Aorta (tissue), 5 donors: Measurements from ENCODE around the gene RAB35. TPM values are rescaled to one million over a fixed set of nuclear protein-coding genes. Genes with fewer than 3 reads are reported as not detected.

ENCODE experiments used
- ATAC-seq: fragments of 200-7000 bp; cut with Tn5 transposase; one replicate; pipeline ENCODE4 v1.9.1; 2022; ENCODE audit warnings: moderate library complexity; ENCODE audit not compliant: low FRiP score
- DNase-seq, 2 donors: peaks; one replicate each; pipeline ENCODE4 v3.0.0-alpha.2; 2020
- H3K27ac ChIP-seq, 2 donors: one replicate each; pipeline ENCODE4 v1.5.1; 2013; ENCODE audit warnings: low read length in 2 of 2, mild to moderate bottlenecking in 2 of 2, moderate library complexity in 2 of 2, control low read depth in 1 of 2, inconsistent platforms in 1 of 2, low read depth in 1 of 2
- H3K27me3 ChIP-seq, 2 donors: one replicate each; pipeline ENCODE4 v1.6.1; 2013; ENCODE audit warnings: control low read depth in 1 of 2, low read length in 1 of 2, mild to moderate bottlenecking in 1 of 2, moderate library complexity in 1 of 2; ENCODE audit not compliant: insufficient read depth in 2 of 2, control insufficient read depth in 1 of 2
- H3K36me3 ChIP-seq, 2 donors: one replicate each; pipeline ENCODE4 v1.6.1; 2013; ENCODE audit warnings: control low read depth in 1 of 2, low read length in 1 of 2, mild to moderate bottlenecking in 1 of 2; ENCODE audit not compliant: insufficient read depth in 2 of 2, control insufficient read depth in 1 of 2
- H3K4me1 ChIP-seq, 2 donors: one replicate each; pipeline ENCODE4 v1.6.1; 2013; ENCODE audit warnings: low read length in 2 of 2, control low read depth in 1 of 2, mild to moderate bottlenecking in 1 of 2, moderate library complexity in 1 of 2; ENCODE audit not compliant: insufficient read depth in 2 of 2, control insufficient read depth in 1 of 2
- H3K4me3 ChIP-seq, 2 donors: one replicate each; pipeline ENCODE4 v1.5.1; 2013; ENCODE audit warnings: low read length in 2 of 2, control low read depth in 1 of 2, mild to moderate bottlenecking in 1 of 2
- H3K9me3 ChIP-seq: one replicate; pipeline ENCODE4 v1.6.1; 2013; ENCODE audit warnings: mild to moderate bottlenecking, low read length; ENCODE audit not compliant: control insufficient read depth
- WGBS, 2 donors: extraction: QIAGEN DNeasy Blood & Tissue Kit; methylation state at CpG; one replicate each; pipeline ENCODE4 v1.1.7; 2013; 5-methylcytosine and 5-hydroxymethylcytosine counted together
- intact Hi-C, 2 donors: fragments of 100-400 bp; cut with DNase I; formaldehyde crosslinking; loops; one replicate each; pipeline versions ENCODE4 v1.14.2 to v1.15.0; 2022
- polyA plus RNA-seq, 2 donors: library from polyadenylated mRNA; stranded (reverse); fragments of 200-250 nt; gene quantifications; one replicate each; pipeline ENCODE4 v1.2.3, GENCODE V29; 2013
- total RNA-seq, 2 donors: library from RNA; stranded (reverse); fragmentation: NEBNext Ultra II Directional; extraction: Animal tissue kit (Norgen Biotek cat#: 25700); gene quantifications; one replicate each; pipeline ENCODE4 v1.2.1, GENCODE V29; 2021
- donor health status: healthy with polysubstance abuse.
- donor health status: Bipolar disorder and iron deficiency.
- donor health status: DM: no; HTN: no; CAD: no.
- donor health status: DM: no; HTN: no; CAD: no.
- donor health status: DM: yes; HTN: yes; CAD: no.

Gene RAB35
- total and polyA plus RNA-seq, 4 donors: 15.7 to 52.6 (median 35.5) TPM

DNA sequence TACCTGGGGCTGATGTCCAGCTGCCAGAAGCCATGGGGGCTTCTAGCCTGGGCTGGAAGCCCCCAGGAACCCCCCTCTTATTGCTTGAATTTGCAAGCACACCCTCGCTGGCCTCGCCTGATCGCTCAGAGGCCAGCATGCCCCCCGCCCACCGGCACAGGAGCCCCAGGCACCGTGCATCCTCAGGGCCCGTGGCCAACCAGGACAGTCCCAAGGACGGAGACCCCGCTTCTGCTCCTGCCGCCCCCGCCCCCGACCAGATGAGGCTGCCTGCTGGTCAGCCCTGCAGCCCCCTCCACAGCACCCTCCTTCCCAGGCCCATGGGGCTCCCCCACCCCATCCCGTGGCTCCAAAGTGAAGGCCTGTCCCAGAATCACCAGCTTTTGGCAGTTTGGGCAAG, 21.2 kb downstream of the RAB35 start:
- Histone ChIP-seq H3K4me1 (no peaks in the 10 kb centered on the region), H3K36me3 (peaks cover 0 to 2% of the 10 kb centered on the region in 2 donors), H3K9me3 (no peaks in the 10 kb centered on the region), H3K27me3 (no peaks in the 10 kb centered on the region), H3K27ac (no peak overlapping the region), H3K4me3 (no peak overlapping the region)
- DNase-seq (no peak), ATAC-seq (no peak)
- intact Hi-C loops: no loop called here
- WGBS, 2 donors: 87 to 88% methylated on average over 12 to 13 of the region's 13 CpGs

DNA sequence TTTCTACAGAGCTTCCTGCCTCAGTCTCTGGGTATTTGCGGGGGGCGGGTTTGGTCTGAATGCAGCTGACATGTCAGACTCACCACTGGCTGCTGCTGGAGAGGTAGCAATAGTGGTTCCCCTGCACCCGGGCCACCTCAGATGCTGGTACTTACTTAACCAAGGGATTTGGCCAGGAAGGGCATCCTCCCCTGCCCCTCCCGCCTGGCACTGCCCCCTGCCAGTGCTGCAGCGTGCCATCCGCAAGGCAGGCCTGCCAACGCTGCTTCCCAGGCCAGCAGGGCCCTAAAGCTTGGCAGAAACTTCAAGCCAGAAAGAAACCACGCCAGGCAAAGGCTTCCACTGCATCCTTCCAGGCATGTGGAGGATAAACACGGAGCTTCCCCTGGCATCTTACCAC, 22.1 kb downstream of the RAB35 start:
- 29 to 43% methylated on average over 9 of the region's 9 CpGs for WGBS, 2 donors
- intact Hi-C loops: no loop called here
- Histone ChIP-seq H3K27ac (no peak overlapping the region), H3K27me3 (no peaks in the 10 kb centered on the region), H3K9me3 (no peaks in the 10 kb centered on the region), H3K4me3 (no peak overlapping the region), H3K4me1 (no peaks in the 10 kb centered on the region), H3K36me3 (peaks cover 0 to 2% of the 10 kb centered on the region in 2 donors)
- ATAC-seq (no peak), DNase-seq (peak in 1 of 2 donors; percentile 46)

DNA sequence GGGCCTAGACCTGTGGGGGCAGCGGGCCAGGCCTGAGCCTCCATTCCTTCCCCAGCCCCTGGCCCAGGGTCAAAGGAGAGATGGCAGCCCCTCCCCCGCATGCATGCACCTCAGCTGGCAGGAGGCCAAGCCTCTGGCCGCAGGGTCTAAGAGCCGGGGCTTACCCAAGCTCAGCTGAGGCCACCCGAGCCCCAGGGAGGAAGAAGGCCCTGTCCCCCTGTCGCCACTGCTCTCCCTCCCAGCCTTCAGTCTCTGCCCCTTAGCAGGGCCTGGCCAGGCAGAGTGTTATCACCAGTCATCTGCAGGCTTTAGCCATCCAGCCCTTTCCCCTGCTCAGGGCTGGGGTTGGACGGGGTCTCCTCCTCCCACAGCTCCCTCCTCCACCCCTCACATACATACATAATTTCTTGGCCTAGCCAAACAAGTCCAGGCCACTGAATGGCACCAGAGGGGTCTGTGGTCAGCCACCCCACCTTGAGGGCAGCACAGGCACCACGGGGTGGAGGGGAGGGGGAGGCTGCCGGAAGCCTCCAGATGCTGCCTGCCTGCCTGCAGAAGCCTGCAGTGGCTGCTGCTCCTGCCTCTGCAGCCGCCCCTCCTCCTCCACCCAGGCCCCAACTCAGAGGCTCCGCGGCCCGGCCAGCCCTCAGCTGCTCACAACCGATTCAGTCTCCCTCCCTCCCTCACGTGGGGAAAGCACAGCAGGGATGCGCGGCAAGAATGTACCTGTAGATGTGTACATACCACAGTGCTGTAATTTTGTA, 22.8 kb downstream of the RAB35 start:
- WGBS, 2 donors: 61 to 65% methylated on average over 16 to 17 of the region's 17 CpGs
- ATAC-seq: peak; percentile 3
- Histone ChIP-seq H3K27ac (no peak overlapping the region), H3K27me3 (no peaks in the 10 kb centered on the region), H3K4me1 (no peaks in the 10 kb centered on the region), H3K9me3 (no peaks in the 10 kb centered on the region), H3K4me3 (no peak overlapping the region), H3K36me3 (peaks cover 0 to 2% of the 10 kb centered on the region in 2 donors)
- intact Hi-C loops: no loop called here
- peak in 1 of 2 donors; percentile 76 for DNase-seq

DNA sequence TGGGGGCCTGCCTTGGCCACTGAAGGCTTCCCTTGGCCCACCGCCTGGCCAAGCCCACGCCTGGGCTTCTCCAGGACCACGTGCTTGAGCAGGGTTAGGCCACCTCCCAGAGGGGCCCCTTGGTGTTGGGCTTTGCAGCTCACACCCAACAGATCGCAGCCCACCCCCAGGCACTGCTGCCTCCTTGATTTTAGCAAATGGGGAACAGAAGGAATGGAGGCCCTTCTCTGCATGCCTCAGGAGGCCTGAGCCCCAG, 23.3 kb downstream of the RAB35 start:
- Histone ChIP-seq H3K36me3 (peaks cover 0 to 2% of the 10 kb centered on the region in 2 donors), H3K4me3 (no peak overlapping the region)
- intact Hi-C loops: no loop called here

DNA sequence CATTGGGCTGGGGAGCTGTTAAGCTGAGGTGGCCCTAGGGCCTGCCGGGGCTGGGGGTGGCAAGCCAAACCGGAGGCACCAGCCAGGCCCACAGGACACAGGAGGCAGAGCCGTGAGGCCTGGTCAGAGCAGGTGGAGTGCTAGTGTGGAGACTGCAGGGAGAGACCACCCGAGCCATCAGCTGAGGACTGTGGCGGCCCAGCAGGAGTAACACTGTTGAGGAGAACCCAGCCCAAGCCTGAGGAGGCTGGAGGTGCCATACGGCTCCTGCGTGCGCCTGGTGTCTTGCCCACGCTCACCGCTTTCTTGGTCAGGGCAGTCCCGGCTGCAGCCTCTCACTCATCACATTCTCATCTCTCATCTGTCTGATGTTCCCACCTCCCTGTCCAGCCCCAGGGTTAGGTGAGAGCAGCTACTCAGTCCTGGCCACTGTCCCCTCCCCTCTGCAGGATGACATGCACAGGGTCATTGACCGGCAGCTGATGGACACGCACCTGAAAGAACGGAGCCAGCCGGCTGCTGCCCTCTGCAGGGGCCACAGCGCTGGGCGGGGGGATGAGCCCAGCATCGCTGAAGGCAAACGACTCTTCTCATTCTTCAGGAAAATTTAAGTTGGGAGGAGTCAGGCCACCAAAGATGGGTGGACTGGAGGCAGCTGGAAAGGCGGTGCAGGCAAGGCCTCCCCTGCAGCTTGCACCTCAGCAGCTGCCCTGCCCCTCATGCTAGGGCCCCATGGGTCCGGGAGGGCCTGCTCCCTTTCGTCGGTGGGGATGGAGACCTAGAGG, 23.8 kb downstream of the RAB35 start:
- no peaks in the 10 kb centered on the region for H3K27me3 ChIP-seq
- intact Hi-C loops: no loop called here
- no peak overlapping the region for H3K27ac ChIP-seq
- H3K4me1 ChIP-seq: no peaks in the 10 kb centered on the region
- ATAC-seq (peak; percentile 15), DNase-seq (no peak)
- peaks cover 0 to 2% of the 10 kb centered on the region in 2 donors for H3K36me3 ChIP-seq
- WGBS, 2 donors: 79 to 86% methylated on average over 20 to 23 of the region's 23 CpGs
- no peak overlapping the region for H3K4me3 ChIP-seq
- no peaks in the 10 kb centered on the region for H3K9me3 ChIP-seq

More for the DNA sequence above, 23.3 kb downstream of the RAB35 start:
- H3K27ac ChIP-seq: no peak overlapping the region
- ATAC-seq (peak; percentile 15), DNase-seq (peak in 1 of 2 donors; percentile 61)
- H3K4me1 ChIP-seq: no peaks in the 10 kb centered on the region
- H3K27me3 ChIP-seq: no peaks in the 10 kb centered on the region
- 63 to 78% methylated on average over 4 of the region's 4 CpGs for WGBS, 2 donors
- no peaks in the 10 kb centered on the region for H3K9me3 ChIP-seq

DNA sequence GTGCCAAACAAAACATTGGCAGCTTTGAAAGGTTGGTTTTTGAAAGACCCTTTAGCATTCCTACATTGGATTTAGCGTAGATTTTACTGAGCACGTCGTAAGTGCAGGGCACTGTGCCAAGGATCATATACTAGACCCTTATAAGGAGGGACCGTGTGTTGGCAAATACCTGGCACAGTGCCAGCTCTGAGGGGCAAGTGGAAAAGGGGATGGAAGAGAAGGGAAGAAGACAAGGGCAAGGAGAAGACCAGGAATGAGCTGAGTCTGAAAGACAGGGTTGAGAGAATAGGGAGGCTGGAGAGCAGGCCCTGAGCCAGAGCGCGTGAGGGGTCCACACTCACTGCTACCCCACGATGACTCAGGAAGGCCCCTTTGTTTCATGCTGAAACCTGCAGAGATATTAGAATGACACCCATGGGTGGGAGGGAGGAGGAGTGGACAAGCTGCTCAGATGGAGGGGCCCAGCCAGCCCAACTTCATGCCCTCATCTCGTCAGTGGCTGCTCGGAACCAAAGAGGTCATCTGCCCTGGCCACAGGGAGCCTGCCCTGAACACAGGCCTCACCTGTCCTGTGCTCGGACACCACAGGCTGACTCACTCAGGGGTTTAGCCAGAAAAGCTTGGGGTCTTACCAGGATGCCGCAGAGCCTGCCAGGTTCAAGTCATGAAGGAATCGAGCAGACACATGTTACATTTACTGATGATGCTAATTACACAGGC, 25.0 kb downstream of the RAB35 start:
- H3K36me3 ChIP-seq: no peaks in the 10 kb centered on the region
- peak in 1 of 2 donors; percentile 77 for DNase-seq
- H3K4me3 ChIP-seq: no peak overlapping the region
- no peak overlapping the region for H3K27ac ChIP-seq
- ATAC-seq: no peak
- intact Hi-C loops: no loop called here
- H3K27me3 ChIP-seq: no peaks in the 10 kb centered on the region
- WGBS, 2 donors: 68% methylated on average over 12 of the region's 12 CpGs
- no peaks in the 10 kb centered on the region for H3K4me1 ChIP-seq
- H3K9me3 ChIP-seq: no peaks in the 10 kb centered on the region

DNA sequence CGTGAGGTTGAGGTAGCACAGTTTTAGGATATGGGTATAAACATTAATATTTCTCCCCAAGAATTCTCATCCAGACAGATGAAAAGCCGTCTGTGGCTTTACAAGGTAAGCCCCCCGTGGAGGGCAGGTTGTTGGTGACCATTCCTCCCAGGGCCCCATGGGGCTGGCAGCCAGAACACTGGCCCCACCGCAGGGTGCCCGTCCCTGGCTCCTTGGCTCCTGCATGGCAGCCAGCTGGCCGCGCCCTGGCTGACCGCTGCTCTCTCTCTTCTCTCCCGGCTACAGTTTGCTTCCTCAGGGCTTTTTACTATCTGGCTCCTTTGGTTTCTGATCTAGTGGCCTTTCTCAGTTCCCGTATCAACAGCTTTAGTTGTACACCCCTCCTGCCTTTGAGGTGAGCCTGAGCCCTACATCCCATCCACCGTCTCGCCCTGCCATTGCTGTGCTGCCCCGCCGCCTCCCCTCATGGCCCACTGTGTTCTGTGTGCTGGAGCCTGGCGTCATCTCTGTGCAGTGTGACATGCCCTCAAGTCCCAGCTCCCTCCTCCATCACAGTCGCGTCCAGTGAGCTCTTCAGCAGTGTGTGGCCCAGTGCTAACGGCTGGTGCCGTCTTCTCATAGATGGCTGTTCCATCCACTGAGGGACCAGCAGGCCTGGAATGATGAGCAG, 25.8 kb downstream of the RAB35 start:
- no peak overlapping the region for H3K4me3 ChIP-seq
- no peak for ATAC-seq
- 83% methylated on average over 19 of the region's 19 CpGs for WGBS, 2 donors
- H3K36me3 ChIP-seq: no peaks in the 10 kb centered on the region
- peak; percentile 40 to 69 for DNase-seq
- no peaks in the 10 kb centered on the region for H3K27me3 ChIP-seq
- intact Hi-C loops: no loop called here
- H3K4me1 ChIP-seq: no peaks in the 10 kb centered on the region
- no peak overlapping the region for H3K27ac ChIP-seq
- H3K9me3 ChIP-seq: no peaks in the 10 kb centered on the region

DNA sequence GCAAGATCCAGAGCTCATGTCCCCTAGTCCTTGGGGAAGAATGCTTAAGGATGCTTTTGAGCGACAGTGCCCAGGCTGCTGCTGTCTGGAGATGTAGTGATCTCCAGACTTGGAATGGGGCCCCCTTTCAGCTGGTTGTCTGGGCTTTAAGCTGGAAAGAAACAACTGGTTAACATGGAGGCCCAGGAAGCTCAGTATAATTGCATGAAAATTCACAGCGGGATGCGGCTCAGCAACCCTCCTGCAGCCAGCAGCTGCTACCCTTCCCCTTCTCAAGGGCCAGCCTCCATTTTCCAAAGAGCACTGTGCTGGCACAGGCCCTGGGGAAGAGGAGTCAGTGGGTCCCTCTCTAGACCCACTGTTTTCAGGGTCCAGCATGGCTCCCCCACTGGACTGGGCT, 26.3 kb downstream of the RAB35 start:
- intact Hi-C loops: no loop called here
- WGBS, 2 donors: 85 to 89% methylated on average over 3 of the region's 3 CpGs

More for the DNA sequence above, 26.3 kb downstream of the RAB35 start:
- Histone ChIP-seq H3K4me1 (no peaks in the 10 kb centered on the region), H3K27ac (no peak overlapping the region), H3K27me3 (no peaks in the 10 kb centered on the region), H3K36me3 (no peaks in the 10 kb centered on the region), H3K4me3 (no peak overlapping the region), H3K9me3 (no peaks in the 10 kb centered on the region)
- no peak for ATAC-seq
- DNase-seq: peak in 1 of 2 donors; percentile 47
